Adrenal gland (tissue), 12 donors: ENCODE data around the gene KCTD10. TPM values are rescaled to one million over a fixed set of nuclear protein-coding genes. Genes with fewer than 3 reads are reported as not detected.

ENCODE experiments used
- DNase-seq, 7 donors: peaks; one replicate each; pipeline ENCODE4 v3.0.0-alpha.2; 2019 to 2020
- H3K27ac ChIP-seq, 5 donors: fragments of 200-600 bp; sonication (generic) in 4 of 5; 1 replicate in 3 of 5; 2 replicates in 2 of 5; pipeline versions ENCODE4 v1.5.1 to v1.8.0; 2016 to 2020; ENCODE audit warnings: mild to moderate bottlenecking in 1 of 5
- H3K27me3 ChIP-seq: fragments of 200-600 bp; 2 replicates; pipeline ENCODE4 v1.8.0; 2021
- H3K36me3 ChIP-seq, 2 donors: fragments of 200-600 bp; replicated peaks in 1 of 2; 1 replicate in 1 of 2; 2 replicates in 1 of 2; pipeline versions ENCODE4 v1.5.1 to v1.8.0; 2018 to 2022
- H3K4me1 ChIP-seq, 2 donors: fragments of 200-600 bp; replicated peaks in 1 of 2; 1 replicate in 1 of 2; 2 replicates in 1 of 2; pipeline versions ENCODE4 v1.5.1 to v1.8.0; 2018 to 2021
- H3K4me3 ChIP-seq, 4 donors: fragments of 200-600 bp; sonication (generic) in 3 of 4; one replicate each; pipeline ENCODE4 v1.5.1; 2016 to 2018
- H3K9me3 ChIP-seq, 3 donors: fragments of 200-600 bp; sonication (generic) in 1 of 3; replicated peaks in 1 of 3; 1 replicate in 2 of 3; 2 replicates in 1 of 3; pipeline versions ENCODE4 v1.5.1 to v1.8.0; 2016 to 2021
- CTCF ChIP-seq, 6 experiments: fragments of 450-650 bp in 4 of 6; fragments of 200-600 bp in 2 of 6; sonication (generic) in 1 of 6; IDR thresholded peaks; 1 replicate in 5 of 6; 2 replicates in 1 of 6; pipeline versions ENCODE4 v1.5.1 to v1.8.0; 2016 to 2021; ENCODE audit warnings: antibody characterized with exemption in 6 of 6, mild to moderate bottlenecking in 2 of 6, moderate library complexity in 1 of 6
- POLR2A ChIP-seq, 2 donors: fragments of 450-650 bp; IDR thresholded peaks; one replicate each; pipeline ENCODE4 v1.6.1; 2017; ENCODE audit warnings: antibody characterized with exemption in 2 of 2, mild to moderate bottlenecking in 2 of 2, moderate library complexity in 1 of 2
- WGBS, 4 donors: extraction: QIAGEN DNeasy Blood & Tissue Kit in 2 of 4; methylation state at CpG; one replicate each; pipeline versions ENCODE4 v1.1.5 to v1.1.7; 2013 to 2017; 5-methylcytosine and 5-hydroxymethylcytosine counted together
- intact Hi-C, 2 donors: fragments of 100-400 bp; cut with DNase I; formaldehyde crosslinking; loops; one replicate each; pipeline versions ENCODE4 v1.14.1 to v1.15.0; 2022 to 2023
- polyA plus RNA-seq, 3 donors: library from polyadenylated mRNA; stranded (reverse); fragments of 200-250 nt in 2 of 3; fragments of 350-450 nt in 1 of 3; fragmentation: Illumina TruSeq in 1 of 3; extraction: RNeasy Lipid Tissue Mini Kit (QIAGEN cat#74804) in 1 of 3; gene quantifications; one replicate each; pipeline ENCODE4 v1.2.3, GENCODE V29; 2013 to 2014
- total RNA-seq, 9 donors: library from RNA; depleted of rRNA in 4 of 9; stranded (reverse); fragments of >200 nt in 4 of 9; fragments of 120-200 nt in 1 of 9; fragmentation: NEBNext Ultra II Directional in 1 of 9; extraction: Animal tissue kit (Norgen Biotek cat#: 25700) in 1 of 9; gene quantifications; one replicate each; pipeline versions ENCODE4 v1.1.0 to v1.2.4, GENCODE V29; 2013 to 2023
- donor health status: healthy with polysubstance abuse.
- donor health status: Bipolar disorder and iron deficiency.
- donor health status: DM: yes; HTN: yes; CAD: no.
- donor health status: DM: no; HTN: no; CAD: no.
- donor health status: DM: no; HTN: no; CAD: no.
- donor health status: DM: yes; HTN: yes; CAD: no.

The KCTD10 gene
- total and polyA plus RNA-seq, 12 donors = 21.6 to 77.8 (median 56.1) TPM

GRCh38 chr12:109461846-109462756, 15.0 kb downstream of the KCTD10 start:
- no peaks in the 10 kb centered on the region for H3K27me3 ChIP-seq
- peaks cover 50 to 95% of the 10 kb centered on the region in 2 donors for H3K4me1 ChIP-seq
- WGBS, 4 donors = 69 to 73% (median 70%) methylated on average over 12 to 13 of the region's 13 CpGs
- intact Hi-C loops = no loop called here
- H3K4me3 ChIP-seq = no peak overlapping the region
- no peak for TF ChIP-seq POLR2A (IDR thresholded peaks at IDR 0.05)
- TF ChIP-seq CTCF (IDR thresholded peaks at IDR 0.05) = no peak
- H3K9me3 ChIP-seq = no peaks in the 10 kb centered on the region
- peak; percentile 54 to 94 (median 91) for DNase-seq
- H3K27ac ChIP-seq = peak overlapping the region; percentile 77 to 99 (median 95)
- peaks cover 0 to 22% of the 10 kb centered on the region in 2 donors for H3K36me3 ChIP-seq

GRCh38 chr12:109461049-109461845, 15.9 kb downstream of the KCTD10 start:
- TF ChIP-seq POLR2A (IDR thresholded peaks at IDR 0.05) (no peak), CTCF (IDR thresholded peaks at IDR 0.05) (no peak)
- intact Hi-C loops = no loop called here
- peak overlapping the region; percentile 72 to 99 (median 89) for H3K27ac ChIP-seq
- 66 to 72% (median 68%) methylated on average over 7 to 8 of the region's 8 CpGs for WGBS, 4 donors
- no peak overlapping the region for H3K4me3 ChIP-seq
- no peaks in the 10 kb centered on the region for H3K9me3 ChIP-seq
- peaks cover 42 to 86% of the 10 kb centered on the region in 2 donors for H3K4me1 ChIP-seq
- no peaks in the 10 kb centered on the region for H3K27me3 ChIP-seq
- peaks cover 0 to 30% of the 10 kb centered on the region in 2 donors for H3K36me3 ChIP-seq
- peak in 6 of 7 donors; percentile 48 to 84 (median 64) for DNase-seq

- Histone ChIP-seq H3K36me3 (peaks cover 0 to 37% of the 10 kb centered on the region in 2 donors), H3K27ac (peak overlapping the region in 4 of 5 donors; percentile 77 to 99 (median 92)), H3K4me1 (peaks cover 40 to 79% of the 10 kb centered on the region in 2 donors), H3K27me3 (no peaks in the 10 kb centered on the region), H3K9me3 (no peaks in the 10 kb centered on the region), H3K4me3 (no peak overlapping the region)
- 90 to 98% (median 96%) methylated on average over 1 to 13 of the region's 13 CpGs for WGBS, 4 donors
- intact Hi-C loops = no loop called here
- TF ChIP-seq POLR2A (IDR thresholded peaks at IDR 0.05) (no peak), CTCF (IDR thresholded peaks at IDR 0.05) (no peak)
- DNase-seq = peak in 1 of 7 donors; percentile 61
Measured at GRCh38 chr12:109460538-109460937, 16.6 kb downstream of the KCTD10 start.

- intact Hi-C loops = no loop called here
- Histone ChIP-seq H3K27ac (peak overlapping the region in 2 of 5 donors; percentile 95 to 99), H3K27me3 (no peaks in the 10 kb centered on the region), H3K4me3 (no peak overlapping the region), H3K4me1 (peaks cover 40 to 66% of the 10 kb centered on the region in 2 donors), H3K36me3 (peaks cover 0 to 50% of the 10 kb centered on the region in 2 donors), H3K9me3 (no peaks in the 10 kb centered on the region)
- DNase-seq = no peak
- TF ChIP-seq POLR2A (IDR thresholded peaks at IDR 0.05) (no peak), CTCF (IDR thresholded peaks at IDR 0.05) (no peak)
- 70 to 75% (median 73%) methylated on average over 6 of the region's 6 CpGs for WGBS, 4 donors
Measured at GRCh38 chr12:109459247-109459646, 17.9 kb downstream of the KCTD10 start.
